Measurements from ENCODE around the gene KIF21B.

DNA sequence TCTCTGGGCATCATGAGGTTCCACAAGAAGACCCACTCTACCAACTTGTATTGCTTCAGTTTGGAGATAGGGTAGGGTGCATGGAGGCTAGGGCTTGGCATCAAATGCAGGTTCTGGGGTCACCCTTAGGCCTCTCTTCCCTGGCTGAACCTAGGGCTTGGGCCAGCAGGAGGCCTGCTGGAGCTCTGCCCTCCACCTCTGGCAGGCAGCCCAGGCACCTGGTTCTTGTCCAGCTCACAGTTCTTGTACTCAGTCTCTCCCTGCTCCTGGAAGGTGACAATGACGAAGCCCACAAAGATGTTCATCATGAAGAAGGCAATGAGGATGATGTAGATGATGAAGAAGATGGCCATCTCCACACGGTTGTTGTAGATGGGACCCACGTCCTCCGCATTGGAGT lies 37.5 kb upstream of the KIF21B start:
- TF ChIP-seq, protein P1, sequence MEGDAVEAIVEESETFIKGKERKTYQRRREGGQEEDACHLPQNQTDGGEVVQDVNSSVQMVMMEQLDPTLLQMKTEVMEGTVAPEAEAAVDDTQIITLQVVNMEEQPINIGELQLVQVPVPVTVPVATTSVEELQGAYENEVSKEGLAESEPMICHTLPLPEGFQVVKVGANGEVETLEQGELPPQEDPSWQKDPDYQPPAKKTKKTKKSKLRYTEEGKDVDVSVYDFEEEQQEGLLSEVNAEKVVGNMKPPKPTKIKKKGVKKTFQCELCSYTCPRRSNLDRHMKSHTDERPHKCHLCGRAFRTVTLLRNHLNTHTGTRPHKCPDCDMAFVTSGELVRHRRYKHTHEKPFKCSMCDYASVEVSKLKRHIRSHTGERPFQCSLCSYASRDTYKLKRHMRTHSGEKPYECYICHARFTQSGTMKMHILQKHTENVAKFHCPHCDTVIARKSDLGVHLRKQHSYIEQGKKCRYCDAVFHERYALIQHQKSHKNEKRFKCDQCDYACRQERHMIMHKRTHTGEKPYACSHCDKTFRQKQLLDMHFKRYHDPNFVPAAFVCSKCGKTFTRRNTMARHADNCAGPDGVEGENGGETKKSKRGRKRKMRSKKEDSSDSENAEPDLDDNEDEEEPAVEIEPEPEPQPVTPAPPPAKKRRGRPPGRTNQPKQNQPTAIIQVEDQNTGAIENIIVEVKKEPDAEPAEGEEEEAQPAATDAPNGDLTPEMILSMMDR (IDR thresholded peaks at IDR 0.05) = no peak
- no peak for TF ChIP-seq ZFX (IDR thresholded peaks at IDR 0.05; ENCODE audit: borderline replicate concordance)
